NCI-H2171 treated with DMSO at 0.1 percent for 48 hours (cell line): Measurements from ENCODE around the gene TSPYL1.
"Not testable (repeated sequence)": the region's sequence is repeated elsewhere in the genome, so short reads cannot be mapped to it uniquely, and the experiment has no call there.

Experiments
- DNase-seq: peaks from one replicate; lab custom pipeline; 2025; lab: John Stamatoyannopoulos, UW

TSPYL1 gene

GRCh38 chr6:116298273-116298672 is 18.5 kb upstream of the TSPYL1 start:
- no peak for DNase-seq

- DNase-seq = no peak
Measured at GRCh38 chr6:116292553-116292952, 12.8 kb upstream of the TSPYL1 start.

GRCh38 chr6:116291701-116292396 is 12.1 kb upstream of the TSPYL1 start:
- DNase-seq = no peak

GRCh38 chr6:116290799-116291198 is 11.1 kb upstream of the TSPYL1 start:
- DNase-seq = no peak

DNA sequence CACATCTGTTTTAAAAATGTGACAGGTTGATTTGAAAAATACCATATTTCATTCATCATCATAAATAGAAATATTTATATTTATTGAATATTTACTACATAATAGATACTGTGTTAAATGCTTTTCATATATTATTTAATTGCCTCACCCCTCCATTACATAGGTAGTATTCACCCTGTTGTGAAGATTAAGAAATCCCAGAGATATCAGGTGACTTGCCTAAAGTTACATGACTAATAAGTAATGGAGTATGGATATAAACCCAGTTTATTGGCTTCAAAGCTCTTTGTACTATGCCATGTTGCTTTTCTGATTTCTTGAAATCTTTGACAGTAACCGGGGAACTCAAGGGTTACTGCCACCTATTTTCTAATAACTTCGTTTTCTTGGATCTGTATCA is 10.1 kb upstream of the TSPYL1 start:
- DNase-seq = no peak

DNA sequence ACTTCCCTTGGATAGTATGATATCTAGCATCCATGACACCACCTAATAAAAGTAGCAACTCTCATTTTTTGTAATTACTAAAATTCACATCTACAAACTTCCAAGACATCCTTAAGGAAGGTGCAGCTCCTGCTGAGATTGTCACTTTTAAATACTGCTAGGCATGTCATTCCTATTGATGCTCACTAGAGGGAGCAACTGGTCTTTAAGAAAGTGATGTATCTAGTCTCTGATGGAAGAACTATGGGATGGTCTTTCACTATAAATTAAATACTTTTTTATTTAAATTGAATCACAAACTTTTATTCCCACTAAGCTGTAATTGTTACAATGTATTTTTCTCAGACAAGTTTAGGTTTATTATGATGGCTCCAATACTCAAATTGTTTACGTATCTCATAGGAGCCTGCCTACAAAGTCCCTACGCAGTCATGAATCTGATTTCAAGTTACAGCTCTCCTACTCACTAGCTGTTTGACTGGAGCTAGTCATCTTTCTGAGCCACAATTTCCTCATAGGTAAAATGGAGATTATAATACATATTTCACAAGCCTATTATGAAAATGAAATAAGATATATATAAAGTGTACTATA is 8.1 kb upstream of the TSPYL1 start:
- DNase-seq = peak; percentile 32

DNA sequence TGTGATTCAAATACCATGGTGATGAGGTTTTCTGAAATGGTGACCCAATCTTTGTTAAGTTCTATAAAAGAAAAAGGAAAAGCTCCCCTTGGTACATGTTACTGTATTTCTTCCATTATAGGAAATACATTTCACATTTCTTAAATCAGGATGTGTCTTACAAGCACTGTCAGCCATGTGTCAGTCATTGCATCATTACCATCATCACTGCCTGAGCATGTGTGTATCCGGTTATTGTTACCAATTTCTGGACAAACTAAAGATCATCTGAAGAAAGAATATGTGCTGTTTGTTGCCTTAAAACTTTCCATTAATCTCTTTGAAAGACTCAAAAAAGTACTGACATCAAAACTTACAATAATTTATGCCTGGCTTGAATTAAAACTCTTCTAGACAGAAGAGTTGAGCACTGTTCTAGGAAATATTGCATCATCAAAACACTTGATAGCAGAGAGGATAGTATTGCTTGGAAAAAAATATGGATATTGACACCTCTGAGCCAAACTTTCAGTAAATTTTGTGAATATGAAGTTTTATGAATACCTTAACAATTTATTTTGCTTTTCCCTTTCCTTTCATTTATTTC is 7.1 kb upstream of the TSPYL1 start:
- no peak for DNase-seq

GRCh38 chr6:116284984-116285383 is 5.3 kb upstream of the TSPYL1 start:
- not testable (repeated sequence) for DNase-seq

- DNase-seq = no peak
Measured at GRCh38 chr6:116283191-116283590, 3.5 kb upstream of the TSPYL1 start.

GRCh38 chr6:116282698-116283097 is 3.0 kb upstream of the TSPYL1 start:
- no peak for DNase-seq

DNA sequence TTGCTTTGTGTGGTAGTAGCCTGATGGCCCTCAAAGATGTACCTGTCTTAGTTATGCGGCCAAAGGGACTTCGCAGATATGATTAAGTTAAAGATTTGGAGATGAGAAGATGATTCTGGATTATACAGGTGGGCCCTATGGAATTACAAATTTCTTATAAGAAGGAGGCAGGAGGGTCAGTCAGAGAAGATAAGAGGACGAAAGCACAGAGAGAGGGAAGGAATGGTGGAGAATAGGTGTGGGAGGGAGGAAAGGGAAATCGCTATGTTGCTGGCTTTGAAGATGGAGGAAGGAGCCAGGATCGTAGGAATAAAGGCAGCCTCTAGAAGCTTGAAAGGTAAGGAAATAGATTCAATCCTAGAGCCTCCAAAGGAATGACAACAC is 1.2 kb upstream of the TSPYL1 start:
- no peak for DNase-seq

GRCh38 chr6:116280161-116280932 is 617 bp upstream of the TSPYL1 start:
- no peak for DNase-seq

DNA sequence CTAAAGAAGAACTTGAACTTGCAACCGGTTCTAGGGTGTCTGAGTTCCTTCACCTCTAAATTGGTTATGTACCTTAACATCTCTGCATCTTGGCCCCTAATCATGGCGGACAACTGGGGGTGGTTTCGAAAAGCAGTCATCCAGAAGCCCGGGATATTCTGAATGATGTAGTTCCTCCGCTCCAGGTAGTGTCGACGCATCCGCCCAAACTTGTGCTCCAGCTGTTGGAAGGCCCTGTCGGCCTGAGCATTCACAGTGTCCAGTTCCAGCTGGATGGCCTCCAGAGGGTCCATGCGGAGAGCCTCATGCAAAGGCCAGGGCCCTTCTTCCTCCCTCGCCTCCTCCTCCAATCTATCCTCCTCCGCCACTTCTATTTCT is 887 bp downstream of the TSPYL1 start:
- DNase-seq = no peak

DNA sequence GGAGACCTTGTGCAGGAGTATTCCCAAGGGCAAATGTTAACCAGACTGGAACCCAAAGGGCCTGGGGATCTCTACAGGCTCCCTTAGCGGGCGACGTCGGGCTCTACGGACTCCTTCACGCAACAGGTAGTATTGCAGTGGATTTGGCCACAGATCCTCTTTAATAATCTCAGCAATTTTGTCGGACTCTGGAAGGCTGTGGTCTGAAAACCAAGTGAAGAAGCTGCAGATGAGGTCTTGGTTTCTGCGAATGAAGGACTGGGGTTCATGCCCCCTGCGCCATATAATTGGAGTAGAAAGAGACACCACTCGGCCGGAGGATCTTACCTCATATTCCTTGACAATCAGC is 1.3 kb downstream of the TSPYL1 start:
- DNase-seq = no peak

DNA sequence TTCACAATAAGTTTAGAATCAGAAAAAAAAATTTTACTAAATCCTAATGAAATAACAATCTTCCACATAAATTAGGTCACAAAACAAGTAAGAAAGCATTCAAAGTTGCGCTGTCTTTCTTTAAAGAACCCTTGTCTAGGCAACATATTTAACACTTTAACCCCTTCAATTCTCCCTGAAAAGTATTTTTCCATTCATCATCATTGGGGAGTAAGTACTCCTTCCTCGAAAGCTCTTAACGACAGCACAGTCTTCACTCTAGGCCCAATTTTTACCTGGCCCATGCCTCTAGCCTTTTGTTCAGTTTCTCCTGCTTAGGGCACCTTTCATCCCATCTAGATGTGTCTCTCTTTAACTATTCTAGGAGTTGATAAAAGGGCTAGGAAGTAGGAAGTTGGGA is 2.6 kb downstream of the TSPYL1 start:
- no peak for DNase-seq

DNA sequence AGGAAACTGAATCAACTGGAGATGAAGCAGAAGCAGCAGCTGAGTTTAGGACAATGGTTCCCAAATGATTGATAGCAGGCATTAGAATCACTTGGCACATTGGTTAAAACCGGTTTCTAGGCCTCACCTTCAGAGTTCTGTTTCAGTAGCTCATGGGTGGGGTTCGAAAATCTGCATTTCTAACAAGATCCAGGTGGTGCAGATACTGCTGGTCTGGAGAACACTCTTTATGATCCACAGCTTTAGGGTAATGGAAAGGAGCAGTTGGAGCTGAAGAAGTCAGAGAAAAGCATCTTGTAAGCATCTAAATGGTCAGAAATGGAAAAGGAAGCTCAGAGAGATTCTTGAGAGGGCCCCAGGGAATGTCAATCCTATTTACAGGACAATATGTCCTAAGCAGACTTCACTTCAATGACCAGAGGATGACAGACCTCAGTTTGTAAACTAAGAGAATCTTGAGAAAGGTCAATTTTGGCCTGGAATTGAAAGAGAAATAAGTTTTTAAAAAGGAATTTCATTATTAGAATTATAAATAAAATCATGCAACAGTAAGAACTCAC is 8.5 kb downstream of the TSPYL1 start:
- no peak for DNase-seq

- DNase-seq = peak; percentile 91
Measured at GRCh38 chr6:116268589-116269293, 11.0 kb downstream of the TSPYL1 start.

GRCh38 chr6:116267836-116268588 is 11.7 kb downstream of the TSPYL1 start:
- no peak for DNase-seq

DNA sequence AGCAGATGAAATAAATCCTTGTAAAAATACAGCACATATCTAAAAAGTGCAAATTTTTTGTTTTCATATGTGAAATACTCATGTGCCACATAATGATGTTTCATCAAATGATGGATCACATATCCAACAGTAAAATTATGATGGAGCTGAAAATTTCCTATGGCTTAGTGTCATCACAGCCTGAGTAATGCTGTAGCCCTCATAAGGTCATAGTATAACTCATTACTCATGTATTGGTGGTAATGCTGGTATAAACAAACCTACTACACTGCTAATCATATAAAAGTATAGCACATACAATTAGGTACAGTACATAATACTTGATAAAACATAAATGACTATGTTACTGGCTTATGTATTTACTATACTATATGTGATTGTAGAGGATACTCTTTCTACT is 12.9 kb downstream of the TSPYL1 start:
- no peak for DNase-seq

DNA sequence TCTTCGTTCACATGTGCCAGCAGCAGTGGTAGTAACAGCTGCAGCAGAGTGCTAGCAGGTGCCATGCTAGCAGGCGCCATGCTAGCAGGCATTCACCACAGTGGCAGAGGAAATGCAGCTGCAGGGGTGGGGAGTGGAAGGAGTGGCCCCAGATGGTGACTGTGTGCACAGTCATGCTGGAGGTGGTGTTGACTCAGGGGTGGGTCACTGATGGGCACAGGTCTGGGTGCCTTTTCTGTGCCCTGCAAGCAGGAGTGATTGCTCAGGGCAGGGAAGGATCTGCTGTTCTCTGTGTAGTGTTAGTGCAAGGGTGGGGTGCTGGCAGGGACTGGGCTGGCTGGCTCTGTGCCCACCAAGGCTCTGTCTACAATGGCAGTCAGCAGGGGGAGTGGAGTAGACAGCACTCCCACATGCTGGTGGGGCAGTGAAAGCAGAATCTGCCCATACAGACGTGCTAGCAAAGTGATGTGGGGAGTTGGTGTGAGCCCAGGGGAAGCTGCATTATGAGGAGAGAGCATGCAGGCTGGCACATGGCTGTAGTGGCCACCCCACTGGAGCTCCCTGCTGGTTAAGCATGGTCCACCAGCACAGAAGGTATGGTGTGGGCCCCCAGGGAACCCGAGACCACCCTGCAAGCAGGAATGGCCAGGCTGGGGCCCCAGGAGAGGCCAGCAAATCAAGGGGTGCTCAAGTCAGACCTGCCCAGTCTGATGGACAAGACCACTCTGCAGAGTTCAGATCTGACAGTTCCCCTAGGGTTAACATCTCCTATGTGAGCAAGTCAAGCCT is 14.5 kb downstream of the TSPYL1 start:
- peak; percentile 20 for DNase-seq

DNA sequence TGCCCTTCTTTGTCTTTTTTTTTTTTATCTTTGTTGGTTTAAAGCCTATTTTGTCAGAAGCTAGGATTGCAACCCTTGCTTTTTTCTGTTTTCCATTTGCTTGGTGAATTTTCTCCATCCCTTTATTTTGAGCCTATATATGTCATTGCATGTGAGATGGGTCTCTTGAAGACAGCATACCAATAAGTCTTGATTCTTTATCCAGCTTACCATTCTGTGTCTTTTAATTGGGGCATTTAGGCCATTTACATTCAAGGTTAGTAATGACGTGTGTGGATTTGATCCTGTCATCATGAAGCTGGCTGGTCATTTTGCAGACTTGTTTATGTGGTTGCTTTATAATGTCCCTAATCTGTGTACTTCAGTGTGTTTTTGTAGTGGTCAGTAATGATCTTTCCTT is 16.4 kb downstream of the TSPYL1 start:
- DNase-seq = no peak
